ENCODE data around the gene PTX3.
A peak's percentile ranks its signal among the peaks of the same experiment; 100 is the strongest.

PTX3 gene

GRCh38 chr3:157469561-157470294 is 33.1 kb downstream of the PTX3 start:
- H2AFZ ChIP-seq (ENCODE audit: low read length, unreplicated experiment) = no peak overlapping the region
- H3K36me3 ChIP-seq (ENCODE audit: insufficient read depth, low read length) = peaks cover 7% of the 10 kb centered on the region; the same call in 1 of the 2 replicates
- no peak overlapping the region for H3K27ac ChIP-seq (ENCODE audit: low read depth, low read length)
- H3K79me2 ChIP-seq (ENCODE audit: control insufficient read depth, insufficient read depth, low read length, unreplicated experiment) = no peaks in the 10 kb centered on the region
- H3K4me3 ChIP-seq (ENCODE audit: low read depth, low read length) = no peak overlapping the region
- H3K4me1 ChIP-seq (ENCODE audit: control insufficient read depth, insufficient read depth, low read length, unreplicated experiment) = peaks cover 24% of the 10 kb centered on the region
- no peaks in the 10 kb centered on the region for H3K27me3 ChIP-seq (ENCODE audit: insufficient read depth, low read length)

- H3K36me3 ChIP-seq (ENCODE audit: insufficient read depth, low read length) = peaks cover 7% of the 10 kb centered on the region; the same call in 1 of the 2 replicates
- H3K4me1 ChIP-seq (ENCODE audit: control insufficient read depth, insufficient read depth, low read length, unreplicated experiment) = peaks cover 26% of the 10 kb centered on the region
- no peak overlapping the region for H3K4me3 ChIP-seq (ENCODE audit: low read depth, low read length)
- H3K27me3 ChIP-seq (ENCODE audit: insufficient read depth, low read length) = no peaks in the 10 kb centered on the region
- H3K79me2 ChIP-seq (ENCODE audit: control insufficient read depth, insufficient read depth, low read length, unreplicated experiment) = no peaks in the 10 kb centered on the region
- H2AFZ ChIP-seq (ENCODE audit: low read length, unreplicated experiment) = no peak overlapping the region
- no peak overlapping the region for H3K27ac ChIP-seq (ENCODE audit: low read depth, low read length)
Measured at GRCh38 chr3:157471064-157471463, 34.4 kb downstream of the PTX3 start.

GRCh38 chr3:157472648-157473047 is 36.0 kb downstream of the PTX3 start:
- H3K4me1 ChIP-seq (ENCODE audit: control insufficient read depth, insufficient read depth, low read length, unreplicated experiment) = peaks cover 16% of the 10 kb centered on the region
- no peaks in the 10 kb centered on the region for H3K36me3 ChIP-seq (ENCODE audit: insufficient read depth, low read length)
- no peak overlapping the region for H3K27ac ChIP-seq (ENCODE audit: low read depth, low read length)
- H2AFZ ChIP-seq (ENCODE audit: low read length, unreplicated experiment) = no peak overlapping the region
- H3K79me2 ChIP-seq (ENCODE audit: control insufficient read depth, insufficient read depth, low read length, unreplicated experiment) = no peaks in the 10 kb centered on the region
- H3K4me3 ChIP-seq (ENCODE audit: low read depth, low read length) = no peak overlapping the region
- no peaks in the 10 kb centered on the region for H3K27me3 ChIP-seq (ENCODE audit: insufficient read depth, low read length)

- Histone ChIP-seq H3K4me3 (ENCODE audit: low read depth, low read length) (no peak overlapping the region), H3K36me3 (ENCODE audit: insufficient read depth, low read length) (peaks cover 5% of the 10 kb centered on the region; the same call in 1 of the 2 replicates), H3K27me3 (ENCODE audit: insufficient read depth, low read length) (no peaks in the 10 kb centered on the region), H3K27ac (ENCODE audit: low read depth, low read length) (no peak overlapping the region), H3K79me2 (ENCODE audit: control insufficient read depth, insufficient read depth, low read length, unreplicated experiment) (no peaks in the 10 kb centered on the region), H2AFZ (ENCODE audit: low read length, unreplicated experiment) (no peak overlapping the region), H3K4me1 (ENCODE audit: control insufficient read depth, insufficient read depth, low read length, unreplicated experiment) (peaks cover 5% of the 10 kb centered on the region)
Measured at GRCh38 chr3:157475921-157476414, 39.3 kb downstream of the PTX3 start.

GRCh38 chr3:157477441-157477840 is 40.8 kb downstream of the PTX3 start:
- Histone ChIP-seq H3K79me2 (ENCODE audit: control insufficient read depth, insufficient read depth, low read length, unreplicated experiment) (no peaks in the 10 kb centered on the region), H3K27ac (ENCODE audit: low read depth, low read length) (no peak overlapping the region), H3K27me3 (ENCODE audit: insufficient read depth, low read length) (no peaks in the 10 kb centered on the region), H3K4me3 (ENCODE audit: low read depth, low read length) (no peak overlapping the region), H2AFZ (ENCODE audit: low read length, unreplicated experiment) (no peak overlapping the region), H3K4me1 (ENCODE audit: control insufficient read depth, insufficient read depth, low read length, unreplicated experiment) (peaks cover 5% of the 10 kb centered on the region), H3K36me3 (ENCODE audit: insufficient read depth, low read length) (peaks cover 8% of the 10 kb centered on the region)

- H3K27me3 ChIP-seq (ENCODE audit: insufficient read depth, low read length) = no peaks in the 10 kb centered on the region
Measured at GRCh38 chr3:157479464-157480243, 43.0 kb downstream of the PTX3 start.

GRCh38 chr3:157487339-157487738 is 50.7 kb downstream of the PTX3 start:
- peaks cover 2% of the 10 kb centered on the region for H3K79me2 ChIP-seq (ENCODE audit: control insufficient read depth, insufficient read depth, low read length, unreplicated experiment)
- H2AFZ ChIP-seq (ENCODE audit: low read length, unreplicated experiment) = peak overlapping the region; percentile 14
- peak overlapping the region; percentile 31; the same call in 1 of the 2 replicates for H3K27ac ChIP-seq (ENCODE audit: low read depth, low read length)
- H3K36me3 ChIP-seq (ENCODE audit: insufficient read depth, low read length) = peaks cover 13% of the 10 kb centered on the region
- H3K4me1 ChIP-seq (ENCODE audit: control insufficient read depth, insufficient read depth, low read length, unreplicated experiment) = peaks cover 20% of the 10 kb centered on the region
- H3K4me3 ChIP-seq (ENCODE audit: low read depth, low read length) = 0 out of 2 replicates have a peak overlapping the region, but pooled peaks have one; percentile 1
- no peaks in the 10 kb centered on the region for H3K27me3 ChIP-seq (ENCODE audit: insufficient read depth, low read length)

More at GRCh38 chr3:157479464-157480243, 43.0 kb downstream of the PTX3 start:
- Histone ChIP-seq H3K79me2 (ENCODE audit: control insufficient read depth, insufficient read depth, low read length, unreplicated experiment) (no peaks in the 10 kb centered on the region), H2AFZ (ENCODE audit: low read length, unreplicated experiment) (no peak overlapping the region), H3K27ac (ENCODE audit: low read depth, low read length) (no peak overlapping the region), H3K4me3 (ENCODE audit: low read depth, low read length) (no peak overlapping the region), H3K4me1 (ENCODE audit: control insufficient read depth, insufficient read depth, low read length, unreplicated experiment) (peaks cover 5% of the 10 kb centered on the region), H3K36me3 (ENCODE audit: insufficient read depth, low read length) (peaks cover 20% of the 10 kb centered on the region)

GRCh38 chr3:157488144-157488543 is 51.5 kb downstream of the PTX3 start:
- Histone ChIP-seq H3K36me3 (ENCODE audit: insufficient read depth, low read length) (peaks cover 5% of the 10 kb centered on the region), H3K4me1 (ENCODE audit: control insufficient read depth, insufficient read depth, low read length, unreplicated experiment) (peaks cover 21% of the 10 kb centered on the region), H3K4me3 (ENCODE audit: low read depth, low read length) (no peak overlapping the region), H3K79me2 (ENCODE audit: control insufficient read depth, insufficient read depth, low read length, unreplicated experiment) (peaks cover 2% of the 10 kb centered on the region), H3K27ac (ENCODE audit: low read depth, low read length) (no peak overlapping the region), H2AFZ (ENCODE audit: low read length, unreplicated experiment) (peak overlapping the region; percentile 14), H3K27me3 (ENCODE audit: insufficient read depth, low read length) (no peaks in the 10 kb centered on the region)

GRCh38 chr3:157491136-157491535 is 54.5 kb downstream of the PTX3 start:
- H3K27ac ChIP-seq (ENCODE audit: low read depth, low read length) = no peak overlapping the region
- H3K4me1 ChIP-seq (ENCODE audit: control insufficient read depth, insufficient read depth, low read length, unreplicated experiment) = peaks cover 50% of the 10 kb centered on the region
- H3K36me3 ChIP-seq (ENCODE audit: insufficient read depth, low read length) = no peaks in the 10 kb centered on the region
- no peaks in the 10 kb centered on the region for H3K27me3 ChIP-seq (ENCODE audit: insufficient read depth, low read length)
- H3K79me2 ChIP-seq (ENCODE audit: control insufficient read depth, insufficient read depth, low read length, unreplicated experiment) = peaks cover 2% of the 10 kb centered on the region
- H2AFZ ChIP-seq (ENCODE audit: low read length, unreplicated experiment) = no peak overlapping the region
- H3K4me3 ChIP-seq (ENCODE audit: low read depth, low read length) = no peak overlapping the region

All from ACC112 (cell line).